T-helper 17 cell (primary cell): ENCODE results near the gene AURKAIP1. TPM values are rescaled to one million over a fixed set of nuclear protein-coding genes. Genes with fewer than 3 reads are reported as not detected.

Experiments
- ATAC-seq: fragments of 150-1000 bp; cut with Tn5 transposase; 2 replicates; pipeline ENCODE4 v1.10.0; 2021; ENCODE audit warnings: mild to moderate bottlenecking, moderate library complexity
- DNase-seq, 3 donors: peaks; one replicate each; pipeline versions ENCODE4 v3.0.0 to v3.0.0-alpha.2; 2020 to 2021
- H3K9me3 ChIP-seq: one replicate; pipeline ENCODE4 v1.7.0; 2013; ENCODE audit warnings: low read length, mild to moderate bottlenecking; ENCODE audit not compliant: control insufficient read depth, poor library complexity, severe bottlenecking
- H3K27ac Mint-ChIP-seq: one replicate; pipeline ENCODE4 v1.8.0; 2022; ENCODE audit warnings: mild to moderate bottlenecking, moderate library complexity, mixed read lengths
- H3K27me3 Mint-ChIP-seq: one replicate; pipeline ENCODE4 v1.8.0; 2022; ENCODE audit warnings: mixed read lengths
- H3K36me3 Mint-ChIP-seq: one replicate; pipeline ENCODE4 v1.8.0; 2022; ENCODE audit warnings: low read depth, mixed read lengths
- H3K4me1 Mint-ChIP-seq: one replicate; pipeline ENCODE4 v1.8.0; 2022; ENCODE audit warnings: mild to moderate bottlenecking, mixed read lengths
- H3K4me3 Mint-ChIP-seq: one replicate; pipeline ENCODE4 v1.8.0; 2022; ENCODE audit warnings: mild to moderate bottlenecking, moderate library complexity, mixed read lengths
- total RNA-seq, 4 donors: library from RNA in 2 of 4; stranded (reverse) in 2 of 4; gene quantifications; one replicate each; pipeline ENCODE4 v1.2.3 and lab custom pipeline; 2022 to 2026

The AURKAIP1 gene
- total RNA-seq, 2 donors from 2014 or later: 58.3 to 62.6 TPM

GRCh38 chr1:1348420-1349255 is 26.4 kb downstream of the AURKAIP1 start:
- DNase-seq (no peak), ATAC-seq (peak; percentile 44)
- Mint-ChIP-seq H3K4me1 (peaks cover 14% of the 10 kb centered on the region), H3K36me3 (no peaks in the 10 kb centered on the region), H3K4me3 (peak overlapping the region; percentile 74), H3K27me3 (peaks cover 11% of the 10 kb centered on the region), H3K27ac (no peak overlapping the region)
- no peaks in the 10 kb centered on the region for H3K9me3 ChIP-seq

GRCh38 chr1:1347663-1348419 is 27.2 kb downstream of the AURKAIP1 start:
- ATAC-seq (no peak), DNase-seq (no peak)
- H3K36me3 Mint-ChIP-seq: no peaks in the 10 kb centered on the region
- no peaks in the 10 kb centered on the region for H3K9me3 ChIP-seq
- peaks cover 8% of the 10 kb centered on the region for H3K27me3 Mint-ChIP-seq
- H3K4me1 Mint-ChIP-seq: peaks cover 10% of the 10 kb centered on the region
- H3K27ac Mint-ChIP-seq: peak overlapping the region; percentile 9
- peak overlapping the region; percentile 74 for H3K4me3 Mint-ChIP-seq

GRCh38 chr1:1347026-1347595 is 27.9 kb downstream of the AURKAIP1 start:
- DNase-seq (no peak), ATAC-seq (no peak)
- no peaks in the 10 kb centered on the region for H3K9me3 ChIP-seq
- Mint-ChIP-seq H3K27me3 (peaks cover under 1% of the 10 kb centered on the region), H3K36me3 (no peaks in the 10 kb centered on the region), H3K4me3 (no peak overlapping the region), H3K27ac (peak overlapping the region; percentile 9), H3K4me1 (peaks cover 6% of the 10 kb centered on the region)

GRCh38 chr1:1346501-1346890 is 28.5 kb downstream of the AURKAIP1 start:
- Mint-ChIP-seq H3K27ac (peak overlapping the region; percentile 9), H3K36me3 (no peaks in the 10 kb centered on the region), H3K4me3 (no peak overlapping the region), H3K27me3 (no peaks in the 10 kb centered on the region), H3K4me1 (peaks cover 6% of the 10 kb centered on the region)
- no peak for ATAC-seq
- DNase-seq: no peak
- no peaks in the 10 kb centered on the region for H3K9me3 ChIP-seq

GRCh38 chr1:1345860-1346500 is 29.0 kb downstream of the AURKAIP1 start:
- Mint-ChIP-seq H3K27me3 (no peaks in the 10 kb centered on the region), H3K36me3 (no peaks in the 10 kb centered on the region), H3K4me3 (no peak overlapping the region), H3K4me1 (peaks cover 6% of the 10 kb centered on the region), H3K27ac (no peak overlapping the region)
- ATAC-seq (no peak), DNase-seq (no peak)
- H3K9me3 ChIP-seq: no peaks in the 10 kb centered on the region

GRCh38 chr1:1345384-1345783 is 29.6 kb downstream of the AURKAIP1 start:
- Mint-ChIP-seq H3K27me3 (no peaks in the 10 kb centered on the region), H3K4me1 (peaks cover 6% of the 10 kb centered on the region), H3K36me3 (no peaks in the 10 kb centered on the region), H3K4me3 (no peak overlapping the region), H3K27ac (no peak overlapping the region)
- H3K9me3 ChIP-seq: no peaks in the 10 kb centered on the region
- DNase-seq: no peak
- ATAC-seq: no peak

GRCh38 chr1:1344655-1345361 is 30.2 kb downstream of the AURKAIP1 start:
- ATAC-seq (no peak), DNase-seq (no peak)
- Mint-ChIP-seq H3K4me1 (peaks cover 6% of the 10 kb centered on the region), H3K4me3 (no peak overlapping the region), H3K27me3 (no peaks in the 10 kb centered on the region), H3K36me3 (no peaks in the 10 kb centered on the region), H3K27ac (no peak overlapping the region)
- no peaks in the 10 kb centered on the region for H3K9me3 ChIP-seq

GRCh38 chr1:1343811-1344421 is 31.1 kb downstream of the AURKAIP1 start:
- Mint-ChIP-seq H3K27ac (no peak overlapping the region), H3K4me3 (no peak overlapping the region), H3K27me3 (no peaks in the 10 kb centered on the region), H3K4me1 (peaks cover 6% of the 10 kb centered on the region), H3K36me3 (no peaks in the 10 kb centered on the region)
- DNase-seq (no peak), ATAC-seq (no peak)
- H3K9me3 ChIP-seq: no peaks in the 10 kb centered on the region

GRCh38 chr1:1342584-1343115 is 32.4 kb downstream of the AURKAIP1 start:
- Mint-ChIP-seq H3K36me3 (no peaks in the 10 kb centered on the region), H3K4me1 (peaks cover 6% of the 10 kb centered on the region), H3K27ac (peak overlapping the region; percentile 14), H3K4me3 (no peak overlapping the region), H3K27me3 (no peaks in the 10 kb centered on the region)
- no peak for ATAC-seq
- no peaks in the 10 kb centered on the region for H3K9me3 ChIP-seq
- no peak for DNase-seq

- Mint-ChIP-seq H3K36me3 (no peaks in the 10 kb centered on the region), H3K27me3 (no peaks in the 10 kb centered on the region), H3K4me1 (peaks cover 5% of the 10 kb centered on the region), H3K27ac (peak overlapping the region; percentile 14), H3K4me3 (no peak overlapping the region)
- no peak for DNase-seq
- ATAC-seq: no peak
- no peaks in the 10 kb centered on the region for H3K9me3 ChIP-seq
Observed at GRCh38 chr1:1342061-1342562, 32.9 kb downstream of the AURKAIP1 start.

GRCh38 chr1:1341549-1342021 is 33.4 kb downstream of the AURKAIP1 start:
- DNase-seq: no peak
- Mint-ChIP-seq H3K27me3 (no peaks in the 10 kb centered on the region), H3K4me3 (no peak overlapping the region), H3K4me1 (peaks cover 2% of the 10 kb centered on the region), H3K36me3 (no peaks in the 10 kb centered on the region), H3K27ac (no peak overlapping the region)
- ATAC-seq: no peak
- H3K9me3 ChIP-seq: no peaks in the 10 kb centered on the region
